Fibroblast of mammary gland (primary cell): ENCODE results near the gene ASCC2.
A peak's percentile ranks its signal among the peaks of the same experiment; 100 is the strongest.
"Not testable (repeated sequence)": the region's sequence is repeated elsewhere in the genome, so short reads cannot be mapped to it uniquely, and the experiment has no call there.

ENCODE experiments used
- DNase-seq: peaks from one replicate; pipeline ENCODE4 v3.0.0-alpha.2; 2010; ENCODE audit warnings: low read depth
- H3K4me3 ChIP-seq: 2 replicates; pipeline ENCODE4 v1.5.1; 2011; ENCODE audit warnings: low read depth, mild to moderate bottlenecking, low read length, moderate library complexity; ENCODE audit not compliant: control insufficient read depth
- TF ChIP-seq, protein P1 (sequence below): conservative IDR thresholded peaks from 2 replicates; pipeline ENCODE4 v1.5.1; 2011; ENCODE audit warnings: low read depth, low read length, inconsistent platforms; ENCODE audit not compliant: control insufficient read depth, insufficient read depth

ASCC2 gene

GRCh38 chr22:29831186-29831921, 6.7 kb downstream of the ASCC2 start:
- H3K4me3 ChIP-seq, result no peak overlapping the region
- TF ChIP-seq, protein P1, sequence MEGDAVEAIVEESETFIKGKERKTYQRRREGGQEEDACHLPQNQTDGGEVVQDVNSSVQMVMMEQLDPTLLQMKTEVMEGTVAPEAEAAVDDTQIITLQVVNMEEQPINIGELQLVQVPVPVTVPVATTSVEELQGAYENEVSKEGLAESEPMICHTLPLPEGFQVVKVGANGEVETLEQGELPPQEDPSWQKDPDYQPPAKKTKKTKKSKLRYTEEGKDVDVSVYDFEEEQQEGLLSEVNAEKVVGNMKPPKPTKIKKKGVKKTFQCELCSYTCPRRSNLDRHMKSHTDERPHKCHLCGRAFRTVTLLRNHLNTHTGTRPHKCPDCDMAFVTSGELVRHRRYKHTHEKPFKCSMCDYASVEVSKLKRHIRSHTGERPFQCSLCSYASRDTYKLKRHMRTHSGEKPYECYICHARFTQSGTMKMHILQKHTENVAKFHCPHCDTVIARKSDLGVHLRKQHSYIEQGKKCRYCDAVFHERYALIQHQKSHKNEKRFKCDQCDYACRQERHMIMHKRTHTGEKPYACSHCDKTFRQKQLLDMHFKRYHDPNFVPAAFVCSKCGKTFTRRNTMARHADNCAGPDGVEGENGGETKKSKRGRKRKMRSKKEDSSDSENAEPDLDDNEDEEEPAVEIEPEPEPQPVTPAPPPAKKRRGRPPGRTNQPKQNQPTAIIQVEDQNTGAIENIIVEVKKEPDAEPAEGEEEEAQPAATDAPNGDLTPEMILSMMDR, result no peak
- DNase-seq, result no peak

DNA sequence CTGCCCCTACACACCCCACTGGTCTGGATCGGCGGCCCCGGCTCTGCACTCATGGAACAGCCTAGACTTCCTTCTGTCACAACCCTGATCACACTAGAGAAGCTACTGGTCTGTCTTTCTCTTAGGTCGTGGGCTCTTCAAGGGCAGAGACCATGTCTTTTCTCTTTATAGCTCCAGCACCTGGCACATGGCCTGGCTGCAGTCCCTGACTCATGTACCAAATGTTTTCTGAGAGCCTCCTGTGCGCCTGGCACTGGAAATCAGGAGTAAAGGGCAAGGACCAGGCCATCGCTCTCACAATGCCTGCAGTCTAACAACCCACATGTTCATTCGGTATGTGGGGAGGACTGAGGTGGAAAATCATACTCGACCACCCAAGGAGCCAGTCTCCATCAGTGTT, 7.5 kb downstream of the ASCC2 start:
- TF ChIP-seq, protein P1, result no peak
- H3K4me3 ChIP-seq, result no peak overlapping the region
- peak; percentile 26 for DNase-seq

DNA sequence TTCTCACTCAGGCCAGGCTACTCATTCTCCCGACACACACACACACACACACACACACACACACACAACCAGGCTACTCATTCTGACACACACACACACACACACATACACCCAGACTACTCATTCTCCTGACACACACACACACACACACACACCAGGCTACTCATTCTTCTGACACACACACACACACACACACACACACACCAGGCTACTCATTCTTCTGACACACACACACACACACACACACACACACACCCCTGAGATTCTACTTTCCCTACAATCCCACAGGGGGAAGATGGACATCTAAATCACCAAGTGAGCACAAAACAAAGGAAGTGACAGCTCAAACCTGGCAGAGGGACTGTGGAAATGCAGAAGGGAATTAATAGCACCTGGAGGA, 10.3 kb downstream of the ASCC2 start:
- not testable (repeated sequence) for H3K4me3 ChIP-seq
- DNase-seq, result peak; percentile 88

GRCh38 chr22:29827091-29827490, 11.0 kb downstream of the ASCC2 start:
- DNase-seq, result no peak
- TF ChIP-seq, protein P1, result no peak
- no peak overlapping the region for H3K4me3 ChIP-seq

DNA sequence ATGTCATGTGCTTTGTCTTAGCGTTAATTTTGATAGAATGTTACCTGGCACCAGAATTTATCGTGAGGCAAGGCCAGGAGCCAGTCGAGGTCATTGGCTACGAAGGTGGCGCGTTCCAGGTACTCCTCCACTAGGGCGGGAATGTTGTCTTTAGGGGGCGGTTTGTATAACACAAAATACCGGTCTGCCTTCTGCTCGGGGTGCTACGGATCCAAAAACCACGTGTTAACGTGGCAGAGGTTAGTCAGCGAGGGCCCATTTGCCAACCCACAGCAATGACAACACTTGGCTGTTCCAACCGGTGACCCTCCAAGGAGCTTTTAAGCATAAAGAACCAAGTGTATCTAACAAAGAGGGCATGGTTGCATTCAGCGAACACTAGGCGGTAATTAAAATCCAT, 12.5 kb downstream of the ASCC2 start:
- H3K4me3 ChIP-seq, result no peak overlapping the region
- TF ChIP-seq, protein P1, result no peak
- DNase-seq, result no peak

DNA sequence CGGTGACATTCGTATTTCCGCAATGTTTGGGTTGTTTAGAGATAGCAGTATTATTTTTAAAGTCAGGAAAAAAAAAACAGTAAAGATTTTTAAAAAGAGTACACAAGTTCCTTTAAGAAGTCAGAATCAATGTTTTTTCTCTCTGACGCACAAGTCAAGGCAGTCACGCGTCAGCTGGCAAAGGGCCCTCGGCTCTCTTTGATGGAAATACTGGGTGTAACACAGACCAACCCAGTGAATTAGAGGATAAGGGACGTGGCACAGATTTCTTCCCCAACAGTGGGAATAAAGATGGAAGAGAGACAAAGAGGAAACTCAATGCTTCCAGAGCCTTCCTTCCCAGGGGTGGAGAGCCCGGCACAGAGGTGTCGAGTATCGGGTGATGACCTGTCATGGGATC, 13.4 kb downstream of the ASCC2 start:
- TF ChIP-seq, protein P1, result no peak
- no peak overlapping the region for H3K4me3 ChIP-seq
- no peak for DNase-seq

DNA sequence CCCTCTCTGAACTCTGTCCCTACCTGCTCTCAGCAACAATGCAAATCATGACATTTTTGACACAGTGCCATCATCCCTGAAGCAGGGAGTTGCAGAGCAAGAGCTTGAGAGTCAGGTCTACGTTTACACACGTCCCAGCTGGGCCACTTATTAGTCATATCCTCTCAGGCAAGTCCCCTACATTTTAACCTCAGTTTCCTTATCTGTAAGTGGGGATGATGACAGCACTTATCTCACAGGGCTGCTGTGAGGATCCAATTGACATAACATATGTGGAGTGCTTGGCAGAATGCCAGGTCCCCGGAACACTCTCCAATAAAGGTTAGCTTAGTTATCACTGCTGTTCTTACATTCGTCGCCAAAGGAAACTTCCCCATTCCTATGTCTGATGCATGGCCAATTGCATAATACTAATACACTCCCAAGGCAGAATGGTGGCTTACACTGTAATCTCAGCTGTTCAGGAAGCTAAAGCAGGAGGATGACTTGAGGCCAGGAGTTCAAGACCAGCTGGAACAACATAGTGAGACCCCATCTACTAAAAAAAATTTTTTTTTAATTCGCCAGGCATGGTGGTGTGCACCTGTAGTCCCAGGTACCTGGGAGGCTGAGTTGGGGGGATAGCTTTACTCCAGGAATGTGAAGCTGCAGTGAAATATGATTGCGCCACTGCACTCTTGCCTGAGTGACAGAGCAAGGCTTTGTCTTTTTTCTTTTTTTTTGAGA, 16.6 kb downstream of the ASCC2 start:
- H3K4me3 ChIP-seq, result no peak overlapping the region
- TF ChIP-seq, protein P1, result no peak
- peak; percentile 86 for DNase-seq
